Measurements from ENCODE around the gene PARVG.
A peak's percentile ranks its signal among the peaks of the same experiment; 100 is the strongest.

Gene PARVG, protein sequence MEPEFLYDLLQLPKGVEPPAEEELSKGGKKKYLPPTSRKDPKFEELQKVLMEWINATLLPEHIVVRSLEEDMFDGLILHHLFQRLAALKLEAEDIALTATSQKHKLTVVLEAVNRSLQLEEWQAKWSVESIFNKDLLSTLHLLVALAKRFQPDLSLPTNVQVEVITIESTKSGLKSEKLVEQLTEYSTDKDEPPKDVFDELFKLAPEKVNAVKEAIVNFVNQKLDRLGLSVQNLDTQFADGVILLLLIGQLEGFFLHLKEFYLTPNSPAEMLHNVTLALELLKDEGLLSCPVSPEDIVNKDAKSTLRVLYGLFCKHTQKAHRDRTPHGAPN

DNA sequence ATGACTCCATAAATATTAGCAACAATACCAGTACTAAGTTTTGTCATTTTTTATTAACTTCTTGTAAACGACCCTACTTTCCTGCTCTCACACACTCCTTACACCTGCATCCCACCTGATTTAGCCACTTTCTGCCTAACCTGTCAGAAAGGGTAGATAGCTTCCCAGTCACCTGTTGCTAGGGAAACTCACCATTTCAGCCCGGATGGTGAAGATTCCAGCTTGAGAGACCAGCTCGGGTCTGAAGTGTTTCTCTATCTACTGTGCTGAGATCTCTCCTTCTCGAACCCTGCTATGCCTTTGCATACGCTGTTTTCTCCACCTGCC lies at the start of gene PARVG:
Gene PARVG (plus strand): TSS at position 220 of the 327 bp plus-strand sequence. CDS start 2,405 bp downstream, outside the sequence.
- peak; percentile 74 for DNase-seq

DNA sequence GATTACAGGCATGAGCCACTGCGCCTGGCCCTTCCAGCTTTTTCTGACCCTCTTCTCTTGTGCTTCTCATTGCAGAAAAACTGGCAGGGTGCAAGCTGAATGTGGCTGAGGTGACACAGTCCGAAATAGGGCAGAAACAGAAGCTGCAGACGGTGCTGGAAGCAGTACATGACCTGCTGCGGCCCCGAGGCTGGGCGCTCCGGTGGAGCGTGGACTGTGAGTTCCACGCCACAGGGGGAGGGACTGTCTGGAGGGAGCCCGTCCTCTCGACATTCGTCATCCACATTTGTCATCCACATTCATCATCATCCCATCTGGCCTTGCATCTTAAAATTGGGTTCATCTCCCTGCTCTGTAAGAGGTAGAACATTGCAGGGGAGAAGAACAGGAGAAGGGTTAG lies 49.3 kb upstream of the PARVG start:
- no peak for DNase-seq

DNA sequence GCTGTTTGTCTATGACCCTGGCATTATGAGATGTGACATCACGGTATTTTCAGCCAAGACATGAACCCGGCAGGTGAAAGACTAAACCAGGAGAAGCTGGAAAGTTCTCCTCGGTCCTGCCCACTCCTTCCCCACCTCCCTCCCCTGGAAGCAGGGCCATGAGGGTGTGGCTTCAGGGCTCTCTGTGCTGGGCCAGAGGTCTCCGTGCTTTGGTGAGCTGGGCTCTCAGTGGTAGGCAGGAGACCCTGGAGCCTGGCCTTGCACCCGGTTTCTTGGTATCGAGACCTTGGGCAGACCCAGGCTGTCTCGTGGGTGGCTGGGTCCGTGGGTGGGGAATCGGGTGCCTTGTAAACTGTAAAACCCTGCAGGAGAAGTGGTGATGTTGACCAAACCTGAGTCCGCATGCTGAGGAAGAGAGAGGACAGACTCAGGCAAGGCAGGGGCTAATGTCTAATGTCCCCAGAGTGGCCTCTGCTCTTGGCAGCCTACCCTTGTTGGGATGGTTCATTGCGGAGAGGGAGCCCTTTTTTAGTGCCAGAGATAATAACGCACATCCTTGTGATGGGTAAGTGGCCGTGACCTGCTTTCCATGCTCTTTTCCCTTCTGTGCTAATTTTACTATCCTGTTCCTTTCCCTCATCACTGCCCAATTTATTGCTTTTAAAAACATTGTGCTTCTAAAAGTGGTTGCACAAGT lies 48.6 kb upstream of the PARVG start:
- DNase-seq, result no peak

DNA sequence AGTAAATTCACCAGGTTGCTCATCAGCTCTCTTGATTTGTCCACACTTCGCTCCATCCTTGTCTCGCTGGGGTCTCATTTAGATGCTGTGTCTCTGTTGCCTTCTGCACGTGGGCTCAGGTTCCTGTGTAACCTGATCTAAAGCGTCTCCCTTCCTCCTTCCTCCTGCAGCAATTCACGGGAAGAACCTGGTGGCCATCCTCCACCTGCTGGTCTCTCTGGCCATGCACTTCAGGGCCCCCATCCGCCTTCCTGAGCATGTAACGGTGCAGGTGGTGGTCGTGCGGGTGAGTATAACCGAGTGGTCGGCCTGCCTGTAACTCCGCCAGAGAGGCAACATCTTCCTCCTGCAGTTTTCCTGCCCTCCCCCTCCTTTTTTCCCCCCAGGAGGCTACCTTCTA lies 48.0 kb upstream of the PARVG start:
- DNase-seq, result no peak

DNA sequence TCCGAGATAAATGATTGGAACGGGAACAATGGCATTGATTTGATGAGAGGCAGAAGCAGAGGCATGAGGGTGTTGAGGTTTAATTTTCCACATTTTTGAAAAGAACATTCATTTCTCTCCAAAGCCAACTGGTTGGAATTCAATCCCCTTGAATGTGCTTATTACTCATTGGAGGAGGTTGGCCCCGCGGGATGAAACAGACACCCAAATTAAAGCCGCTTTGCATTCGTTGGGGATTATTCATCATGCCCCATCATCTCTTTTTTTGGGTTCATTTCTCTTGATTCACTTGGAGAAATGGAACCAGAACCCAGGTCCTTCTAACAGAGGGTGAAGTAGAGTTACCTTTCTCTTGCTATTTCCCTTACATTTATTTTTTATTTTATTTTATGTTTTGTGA lies 47.6 kb upstream of the PARVG start:
- DNase-seq, result no peak

DNA sequence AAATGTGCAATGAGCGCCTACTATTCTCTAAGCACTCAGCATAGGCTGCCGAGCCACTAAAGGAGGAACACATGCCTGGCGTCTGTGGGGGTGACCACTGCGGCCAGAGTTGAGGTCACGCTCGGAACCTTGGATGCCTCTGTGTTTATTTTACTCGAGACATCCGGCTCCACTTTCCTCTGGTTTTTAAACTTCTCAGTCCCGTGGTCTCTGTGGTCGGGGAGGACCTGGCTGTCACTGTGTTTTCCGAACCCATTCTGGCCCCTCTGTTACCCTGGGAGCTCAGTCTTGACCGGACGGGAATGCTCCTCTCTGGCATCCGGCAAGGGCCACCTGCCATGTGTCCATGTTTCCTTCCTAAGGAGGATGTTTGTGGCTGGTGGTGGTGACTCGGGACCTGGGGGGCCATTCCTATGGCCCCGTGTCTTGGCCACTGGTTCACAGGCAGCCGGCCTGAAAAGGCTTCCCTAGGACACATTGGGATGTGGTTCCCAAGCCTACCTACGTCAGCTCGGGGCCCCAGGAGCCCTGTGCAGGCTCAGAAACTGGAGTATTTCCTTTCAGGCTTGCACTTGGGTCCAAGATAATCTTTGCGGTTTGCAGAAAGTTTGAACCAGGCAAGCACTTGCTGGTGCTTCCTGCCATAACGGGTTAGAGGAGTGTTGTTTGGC lies 46.7 kb upstream of the PARVG start:
- DNase-seq, result no peak

DNA sequence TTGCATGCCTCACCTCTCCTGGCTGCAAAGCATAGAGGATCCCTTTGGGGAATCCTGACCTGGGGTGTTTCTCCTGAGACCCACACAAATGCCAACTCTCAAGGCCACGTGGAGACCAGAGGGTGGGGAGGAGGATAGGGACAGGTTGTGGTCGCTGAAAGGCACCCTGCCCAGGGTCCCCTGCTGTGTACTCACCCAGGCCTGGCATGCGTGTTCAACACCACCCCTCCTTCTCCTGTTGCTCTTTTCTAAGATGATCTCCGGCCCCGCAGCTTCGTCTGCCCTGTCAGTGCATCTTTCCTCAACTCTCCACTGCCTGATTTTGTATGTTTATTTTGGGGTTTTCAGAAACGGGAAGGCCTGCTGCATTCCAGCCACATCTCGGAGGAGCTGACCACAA lies 44.6 kb upstream of the PARVG start:
- DNase-seq, result no peak

DNA sequence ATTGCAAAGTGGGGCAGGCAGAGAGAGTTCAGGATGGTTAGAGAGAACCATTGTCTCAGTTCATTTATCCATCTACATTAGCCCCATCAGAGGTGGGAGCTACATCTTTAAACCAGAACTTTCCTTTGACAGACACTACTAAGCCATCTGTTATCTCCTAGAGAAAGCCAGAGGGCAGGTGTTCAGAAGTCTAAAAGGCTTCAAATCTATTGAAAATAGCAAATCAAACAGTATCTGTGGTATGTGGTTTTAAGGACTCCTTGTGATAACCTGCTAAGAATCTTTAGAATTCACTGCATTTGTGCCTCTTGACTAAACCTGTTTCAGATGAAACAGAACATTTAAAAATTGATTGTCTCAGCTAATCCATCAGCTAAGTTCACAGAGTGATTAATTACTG lies 43.9 kb upstream of the PARVG start:
- no peak for DNase-seq

DNA sequence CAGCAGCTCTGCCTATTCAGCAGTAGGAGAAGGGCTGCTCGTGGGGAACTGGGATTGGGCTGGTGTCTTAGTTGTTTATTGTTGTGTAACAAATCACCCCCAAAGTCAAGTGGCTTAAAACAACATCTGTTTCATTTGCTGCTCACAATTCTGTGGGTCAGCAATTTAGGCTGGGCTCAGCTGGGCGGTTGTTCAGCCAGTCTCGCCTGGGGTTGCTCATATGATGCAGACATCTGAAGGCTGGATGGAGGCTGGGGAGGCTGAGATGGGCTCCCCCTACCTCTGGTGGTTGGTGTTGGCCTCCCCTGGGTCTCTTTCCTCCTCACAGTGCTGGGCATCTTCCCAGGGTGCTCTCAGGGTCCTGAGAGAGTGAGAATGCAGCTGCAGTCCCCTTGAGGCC lies 43.3 kb upstream of the PARVG start:
- DNase-seq, result no peak

DNA sequence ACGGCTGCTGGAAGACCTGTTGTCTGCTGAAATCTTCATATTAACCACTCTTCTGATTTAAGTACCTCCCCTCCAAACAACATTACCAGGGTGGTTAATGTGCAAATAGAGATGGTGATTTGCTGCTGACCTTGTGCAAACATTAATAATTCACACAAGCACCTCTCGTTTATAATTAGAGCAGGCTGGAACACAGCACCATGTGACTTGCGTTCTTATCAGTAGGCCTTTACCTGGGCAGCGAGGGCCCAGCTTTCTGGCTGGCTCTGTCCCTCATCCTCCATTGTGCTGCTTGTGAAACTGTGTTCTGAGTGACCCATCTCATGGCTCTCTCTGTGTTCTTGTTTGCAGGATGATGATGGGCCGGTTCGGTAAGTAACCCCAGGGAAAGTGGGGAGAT lies 41.0 kb upstream of the PARVG start:
- no peak for DNase-seq

DNA sequence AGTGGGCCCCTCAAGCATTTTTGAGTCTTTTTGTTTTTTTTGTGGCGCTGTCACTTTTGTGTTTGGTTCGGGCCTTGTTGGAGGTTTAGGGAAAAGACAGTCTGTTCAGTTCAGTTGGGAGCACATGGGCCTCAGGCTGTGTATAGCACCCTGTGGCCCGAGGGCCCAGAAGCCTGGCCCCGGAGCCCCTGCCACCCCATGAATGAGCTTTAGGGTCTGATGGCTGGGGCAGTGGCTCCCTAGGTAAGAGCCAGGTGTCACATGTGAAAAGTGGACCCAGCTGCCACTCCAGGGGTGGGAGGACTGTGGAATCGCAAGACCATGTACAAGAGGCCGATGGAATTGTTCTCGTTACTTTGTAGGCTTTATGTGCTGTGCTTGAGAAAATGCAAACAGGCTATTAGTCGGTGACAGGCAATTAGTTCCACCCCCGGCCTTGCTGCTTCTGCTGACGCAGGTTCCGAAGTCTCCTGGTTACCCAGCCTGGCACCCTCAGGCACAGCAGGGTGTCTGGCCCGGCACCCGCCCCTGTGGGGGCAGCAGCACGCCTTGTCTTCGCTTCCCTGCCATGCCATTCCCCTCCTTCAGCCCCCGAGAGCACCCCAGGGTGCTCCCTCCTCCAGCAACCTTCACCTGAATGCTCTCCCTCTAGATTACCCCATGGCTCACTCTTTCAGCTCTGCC lies 38.2 kb upstream of the PARVG start:
- no peak for DNase-seq

DNA sequence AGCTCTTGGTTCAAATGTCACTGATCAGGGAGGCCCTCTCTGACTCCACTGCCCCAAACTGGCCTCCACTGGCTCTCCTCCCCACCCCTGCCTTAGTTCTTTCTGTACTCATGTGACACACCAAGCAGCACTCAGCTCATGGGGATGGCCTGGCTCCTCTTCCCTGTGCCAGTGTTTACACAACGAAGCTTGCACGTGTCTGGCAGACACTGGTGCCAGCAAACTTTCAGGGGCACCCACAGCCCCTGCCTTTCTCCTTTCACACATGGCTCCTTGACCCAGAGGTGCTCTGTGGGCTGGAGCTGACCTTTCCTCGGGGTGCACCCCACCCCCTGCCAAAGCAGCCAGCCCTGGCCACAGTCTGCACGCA lies 37.6 kb upstream of the PARVG start:
- DNase-seq, result no peak

DNA sequence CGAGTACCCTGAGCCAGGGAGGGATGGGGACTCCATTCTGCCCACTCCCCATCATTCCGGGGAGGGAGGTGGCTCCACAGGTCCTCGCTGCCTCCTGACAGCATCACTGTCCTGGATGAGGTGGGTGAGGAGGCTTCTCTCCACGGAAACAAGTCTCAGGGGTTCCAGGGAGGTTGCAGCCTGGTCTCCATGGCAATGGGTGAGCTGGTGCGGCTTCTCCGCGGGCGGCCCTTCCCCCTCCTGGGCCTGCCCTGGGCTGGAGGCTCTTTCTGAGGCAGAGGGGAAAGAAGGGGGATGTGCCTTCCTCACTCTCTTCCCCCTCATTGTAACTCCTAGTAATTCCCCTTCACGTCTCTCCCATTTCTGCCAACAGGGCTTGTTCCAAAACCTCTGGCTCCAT lies 37.1 kb upstream of the PARVG start:
- DNase-seq, result no peak

DNA sequence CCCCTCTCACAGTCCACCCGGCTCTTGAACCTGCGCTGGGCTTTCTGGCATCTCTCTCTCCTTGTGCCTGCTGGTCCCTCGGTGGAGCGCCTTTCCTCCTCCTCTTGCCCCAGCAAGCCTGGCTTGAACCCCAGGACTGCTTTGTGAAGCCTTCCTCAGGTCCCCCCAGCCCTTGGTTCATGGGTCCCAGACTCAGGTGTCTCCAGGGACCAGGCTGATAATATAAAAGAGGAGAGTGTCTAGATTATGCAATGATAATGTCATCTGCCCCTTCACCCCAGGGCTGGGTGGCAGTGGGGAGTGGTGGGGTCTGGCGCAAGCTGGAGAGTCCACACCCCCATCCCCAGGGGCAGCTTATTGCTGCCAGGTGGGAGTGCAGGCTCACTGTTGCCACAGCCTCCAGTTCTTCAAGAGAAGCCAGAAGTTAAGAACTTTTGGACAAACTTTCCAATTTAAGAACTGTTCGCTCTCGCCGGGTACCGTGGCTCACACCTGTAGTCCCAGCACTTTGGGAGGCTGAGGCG lies 36.6 kb upstream of the PARVG start:
- no peak for DNase-seq

DNA sequence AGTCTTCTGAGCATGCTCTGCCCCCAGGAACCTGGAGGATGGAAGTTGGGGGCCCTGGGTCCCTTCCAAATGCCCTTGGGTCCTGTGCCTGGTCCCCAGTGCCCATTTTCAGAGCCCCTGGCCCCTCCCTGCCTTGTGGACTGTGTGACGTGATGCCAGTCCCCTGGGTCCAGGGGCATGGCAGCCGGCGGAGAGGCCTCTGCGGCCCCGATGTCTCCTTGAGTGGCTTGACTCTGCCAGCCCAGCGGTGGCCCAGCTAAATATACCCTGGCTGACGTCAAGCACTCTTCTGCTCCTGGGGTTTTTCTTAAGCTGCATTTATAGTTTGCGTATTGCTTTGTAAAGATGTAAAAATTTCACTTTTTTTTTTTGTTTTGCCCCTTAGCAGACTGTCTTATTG lies 35.2 kb upstream of the PARVG start:
- DNase-seq, result no peak

DNA sequence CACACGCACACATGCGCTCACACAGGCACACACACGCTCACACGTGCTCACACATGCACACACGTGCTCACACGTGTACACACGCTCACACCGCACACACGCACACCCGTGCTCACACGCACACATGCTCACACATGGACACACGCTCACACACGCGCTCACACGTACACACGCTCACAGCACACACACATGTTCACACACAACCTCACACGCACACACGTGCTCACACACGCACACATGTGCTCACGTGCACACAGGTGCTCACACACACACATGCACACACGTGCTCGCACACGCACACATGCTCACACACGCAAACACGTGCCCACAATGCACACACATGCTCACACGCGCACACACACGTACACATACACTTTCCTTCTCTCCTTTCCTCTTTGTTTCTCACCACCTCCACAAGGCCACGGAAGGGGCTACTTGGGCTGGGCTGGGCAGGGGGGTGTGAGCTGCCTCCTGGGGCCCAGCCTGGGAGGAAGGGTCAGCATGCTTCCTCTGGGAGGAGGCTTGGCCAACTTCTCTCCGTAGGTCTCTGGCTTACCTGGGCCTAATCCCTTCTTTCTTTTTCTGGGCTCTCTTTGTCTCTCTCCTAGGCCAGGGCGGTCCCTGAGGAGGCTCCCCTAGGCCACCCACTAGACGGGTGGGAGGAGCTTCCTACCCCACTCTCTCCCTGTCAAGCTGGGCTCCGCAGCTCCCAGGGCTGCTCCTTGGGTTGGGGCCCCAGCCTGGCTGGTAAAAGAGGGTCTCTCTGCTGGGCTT lies 34.5 kb upstream of the PARVG start:
- no peak for DNase-seq

DNA sequence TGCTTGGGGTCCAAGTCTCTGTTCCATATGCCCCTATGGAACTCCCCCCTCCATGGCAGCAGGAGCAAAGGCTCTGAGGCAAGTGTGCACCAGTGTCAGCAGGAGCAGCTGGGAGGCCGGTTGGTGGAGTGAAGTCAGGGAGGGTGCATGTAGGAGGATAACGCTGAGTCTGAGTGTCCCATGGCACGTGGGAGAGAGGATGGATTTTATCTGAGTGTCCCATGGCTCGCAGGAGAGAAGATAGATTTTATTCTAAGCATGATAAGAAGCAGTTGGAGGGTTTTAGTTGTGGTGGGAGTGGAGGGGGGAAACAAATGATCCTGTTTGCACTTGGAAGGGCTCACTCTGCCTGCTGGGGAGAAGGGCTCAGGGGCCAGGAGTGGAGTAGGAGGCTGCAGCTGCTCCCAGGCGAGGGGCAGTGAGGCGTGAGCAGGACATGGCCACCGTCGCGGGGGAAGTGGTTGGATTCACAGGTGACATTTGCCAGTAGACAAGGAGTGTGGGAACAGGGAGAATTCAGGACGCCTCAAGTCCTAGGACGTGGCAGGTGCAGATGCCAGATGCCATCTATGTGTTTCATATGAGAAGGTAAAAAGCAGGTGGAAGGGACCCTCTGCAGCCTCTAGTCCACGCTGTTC lies 33.6 kb upstream of the PARVG start:
- DNase-seq, result no peak

DNA sequence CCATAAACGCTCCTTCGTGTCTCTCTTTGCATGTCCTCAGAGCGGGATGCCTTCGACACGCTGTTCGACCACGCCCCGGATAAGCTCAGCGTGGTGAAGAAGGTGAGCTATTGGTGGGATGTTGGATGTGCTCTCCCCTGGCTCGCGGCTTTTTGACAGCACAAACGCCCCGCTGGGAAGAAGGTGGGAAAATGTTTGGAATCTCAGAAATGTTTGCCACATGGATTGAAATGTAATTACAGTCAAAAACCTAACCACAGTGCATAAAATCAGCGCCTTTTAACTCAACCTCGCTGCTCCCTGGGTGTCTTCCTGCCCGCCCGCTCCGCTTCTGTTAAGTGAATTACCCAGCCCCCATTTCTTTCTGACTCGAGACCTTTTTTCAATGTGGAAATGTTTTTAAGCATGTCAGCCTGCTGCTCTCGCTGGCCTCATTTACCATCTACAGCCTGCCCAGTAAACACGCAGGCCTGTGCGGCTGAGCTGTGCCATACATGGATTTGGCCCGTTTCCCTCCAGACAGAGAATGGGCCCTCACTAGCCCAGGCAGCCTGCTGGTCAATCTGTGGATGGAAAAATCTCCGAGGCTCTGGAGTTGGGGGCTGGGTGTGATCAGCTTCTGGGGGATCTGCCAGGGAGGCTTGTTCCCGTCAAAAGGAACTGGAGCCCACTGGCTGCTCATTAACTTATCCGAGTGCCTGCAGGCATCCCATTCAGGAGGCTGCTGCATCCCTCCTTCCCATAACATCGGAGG lies 32.7 kb upstream of the PARVG start:
- DNase-seq, result no peak

DNA sequence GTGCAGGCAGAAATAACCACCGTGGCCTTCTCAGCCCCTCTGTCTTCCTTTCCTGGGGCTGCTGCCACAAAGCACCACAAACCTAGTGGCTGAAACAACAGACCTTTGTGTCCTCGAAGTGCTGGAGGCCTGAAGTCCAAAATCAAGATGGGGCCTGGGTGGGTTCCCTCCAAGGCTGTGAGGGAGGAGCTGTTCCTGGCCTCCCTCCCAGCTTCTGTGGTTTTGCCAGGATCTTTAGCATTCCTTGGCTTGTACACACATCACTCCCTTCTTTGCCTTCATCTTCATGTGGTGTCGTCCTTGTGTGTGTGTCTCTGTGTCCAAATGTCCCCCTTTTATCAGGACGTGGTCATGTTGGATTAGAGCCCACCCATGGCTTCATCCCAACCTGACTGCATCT lies 29.0 kb upstream of the PARVG start:
- DNase-seq, result no peak

DNA sequence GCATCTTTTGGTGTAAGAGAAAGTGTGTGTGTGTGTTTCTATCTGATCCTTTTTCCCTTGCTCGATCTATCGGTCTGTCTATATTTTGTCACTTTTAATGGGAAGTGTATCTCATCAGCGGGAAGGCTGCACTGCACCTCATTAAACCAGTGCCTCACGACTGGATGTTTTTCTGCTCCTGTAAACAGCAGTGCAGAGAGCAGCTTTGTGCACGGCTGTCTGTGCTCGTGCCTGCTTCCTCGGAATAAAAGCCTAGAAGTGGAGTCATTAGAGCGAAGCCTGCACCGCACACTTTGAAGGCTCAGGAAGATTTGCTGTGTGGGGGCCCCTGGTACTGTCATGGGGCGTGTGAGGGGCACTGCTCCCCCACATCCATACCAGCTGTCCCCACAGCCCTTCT lies 27.0 kb upstream of the PARVG start:
- DNase-seq, result no peak

DNA sequence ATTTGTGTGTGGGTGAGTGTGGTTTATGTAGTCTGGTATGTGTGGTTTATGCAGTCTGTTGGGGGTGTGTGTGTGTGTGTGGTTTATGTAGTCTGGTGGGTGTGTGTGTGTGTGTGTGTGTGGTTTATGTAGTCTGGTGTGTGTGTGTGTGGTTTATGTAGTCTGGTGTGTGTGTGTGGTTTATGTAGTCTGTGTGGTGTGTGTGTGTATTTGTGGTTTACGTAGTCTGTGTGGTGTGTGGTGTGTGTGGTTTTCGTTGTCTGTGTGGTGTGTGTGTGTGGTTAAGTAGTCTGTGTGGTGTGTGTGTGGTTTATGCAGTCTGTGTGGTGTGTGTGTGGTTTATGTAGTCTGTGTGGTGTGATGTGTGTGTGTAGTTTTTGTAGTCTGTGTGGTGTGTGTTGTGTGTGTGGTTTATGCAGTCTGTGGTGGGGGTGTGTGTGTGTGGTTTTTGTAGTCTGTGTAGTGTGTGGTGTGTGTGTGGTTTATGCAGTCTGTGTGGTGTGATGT lies 26.2 kb upstream of the PARVG start:
- DNase-seq, result peak; percentile 28

Data from CD4-positive, alpha-beta T cell treated with Interleukin-10 for 1 hour (primary cell).